ENCODE data around the gene GNG13.
A peak's percentile ranks its signal among the peaks of the same experiment; 100 is the strongest.

Gene GNG13

GRCh38 chr16:815861-816260, 15.3 kb upstream of the GNG13 start:
- DNase-seq (ENCODE audit: extremely low read depth in 1 of 2, low read depth in 1 of 2): no peak

GRCh38 chr16:814974-815373, 14.4 kb upstream of the GNG13 start:
- no peak for DNase-seq (ENCODE audit: extremely low read depth in 1 of 2, low read depth in 1 of 2)

- DNase-seq (ENCODE audit: extremely low read depth in 1 of 2, low read depth in 1 of 2): no peak
Observed at GRCh38 chr16:813916-814412, 13.4 kb upstream of the GNG13 start.

GRCh38 chr16:813204-813915, 12.8 kb upstream of the GNG13 start:
- peak in 1 of 2 donors; percentile 36 for DNase-seq (ENCODE audit: extremely low read depth in 1 of 2, low read depth in 1 of 2)

- no peak for DNase-seq (ENCODE audit: extremely low read depth in 1 of 2, low read depth in 1 of 2)
Observed at GRCh38 chr16:808085-808386, 7.5 kb upstream of the GNG13 start.

GRCh38 chr16:807347-808084, 7.0 kb upstream of the GNG13 start:
- DNase-seq (ENCODE audit: extremely low read depth in 1 of 2, low read depth in 1 of 2): peak; percentile 60 to 68

GRCh38 chr16:805474-805873, 4.9 kb upstream of the GNG13 start:
- DNase-seq (ENCODE audit: extremely low read depth in 1 of 2, low read depth in 1 of 2): no peak

GRCh38 chr16:804193-805048, 3.9 kb upstream of the GNG13 start:
- DNase-seq (ENCODE audit: extremely low read depth in 1 of 2, low read depth in 1 of 2): no peak

- DNase-seq (ENCODE audit: extremely low read depth in 1 of 2, low read depth in 1 of 2): no peak
Observed at GRCh38 chr16:803754-804080, 3.2 kb upstream of the GNG13 start.

GRCh38 chr16:802914-803753, 2.6 kb upstream of the GNG13 start:
- DNase-seq (ENCODE audit: extremely low read depth in 1 of 2, low read depth in 1 of 2): no peak

GRCh38 chr16:802461-802860, 1.9 kb upstream of the GNG13 start:
- no peak for DNase-seq (ENCODE audit: extremely low read depth in 1 of 2, low read depth in 1 of 2)

GRCh38 chr16:801584-802363, 1.2 kb upstream of the GNG13 start:
- no peak for DNase-seq (ENCODE audit: extremely low read depth in 1 of 2, low read depth in 1 of 2)

- DNase-seq (ENCODE audit: extremely low read depth in 1 of 2, low read depth in 1 of 2): no peak
Observed at GRCh38 chr16:800834-801511, 439 bp upstream of the GNG13 start.

- no peak for DNase-seq (ENCODE audit: extremely low read depth in 1 of 2, low read depth in 1 of 2)
Observed at GRCh38 chr16:799111-799947, 1.2 kb downstream of the GNG13 start.

GRCh38 chr16:798666-799065, 1.9 kb downstream of the GNG13 start:
- no peak for DNase-seq (ENCODE audit: extremely low read depth in 1 of 2, low read depth in 1 of 2)

- DNase-seq (ENCODE audit: extremely low read depth in 1 of 2, low read depth in 1 of 2): no peak
Observed at GRCh38 chr16:797686-798085, 2.8 kb downstream of the GNG13 start.

GRCh38 chr16:797120-797420, 3.5 kb downstream of the GNG13 start:
- DNase-seq (ENCODE audit: extremely low read depth in 1 of 2, low read depth in 1 of 2): no peak

- no peak for DNase-seq (ENCODE audit: extremely low read depth in 1 of 2, low read depth in 1 of 2)
Observed at GRCh38 chr16:796296-797119, 4.0 kb downstream of the GNG13 start.

All from activated CD8-positive, alpha-beta memory T cell treated with anti-CD3 and anti-CD28 coated beads for 1 hour (primary cell).